ACHN (cell line): ENCODE measurements around the gene WDR37.

ENCODE experiments used
- DNase-seq: peaks from one replicate; pipeline ENCODE4 v3.0.0-alpha.2; 2015
- in situ Hi-C: cut with HindIII; loops from 2 replicates; pipeline ENCODE4 v1.10.0; 2017; ENCODE audit warnings: low sequenced_read_pairs, low pct_ligation_motif_present, low pct_unique_long_range_greater_than_20kb

The WDR37 gene

DNA sequence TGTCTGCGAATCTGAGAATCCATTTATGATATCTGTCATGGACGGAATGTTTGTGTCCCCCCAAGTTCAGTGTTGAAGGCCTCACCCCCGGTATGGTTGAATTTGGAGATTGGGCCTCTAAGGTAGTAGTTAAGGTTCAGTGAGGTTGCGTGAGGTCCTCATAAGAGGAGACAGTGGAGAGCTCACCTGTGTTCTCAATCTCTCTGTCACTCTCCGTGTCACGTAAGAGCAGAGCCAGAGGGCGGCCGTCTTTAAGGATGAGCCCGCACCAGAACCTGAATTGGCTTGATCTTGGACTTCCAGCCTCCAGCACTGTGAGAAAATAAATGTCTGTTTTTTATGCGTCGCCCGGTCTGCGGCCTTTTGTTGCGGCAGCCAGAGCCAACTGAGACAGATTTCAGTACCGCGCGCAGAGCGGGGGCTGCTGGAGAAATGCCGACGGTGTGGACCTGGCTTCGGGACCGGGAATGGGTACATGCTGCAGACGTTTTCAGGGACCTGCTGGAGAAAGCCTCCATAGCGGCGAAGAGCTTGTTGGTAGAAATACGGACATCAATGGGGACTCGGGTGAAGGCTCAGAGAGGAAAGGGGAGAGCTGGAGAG, 40.2 kb downstream of the WDR37 start:
- in situ Hi-C loops, result no loop called here
- no peak for DNase-seq

DNA sequence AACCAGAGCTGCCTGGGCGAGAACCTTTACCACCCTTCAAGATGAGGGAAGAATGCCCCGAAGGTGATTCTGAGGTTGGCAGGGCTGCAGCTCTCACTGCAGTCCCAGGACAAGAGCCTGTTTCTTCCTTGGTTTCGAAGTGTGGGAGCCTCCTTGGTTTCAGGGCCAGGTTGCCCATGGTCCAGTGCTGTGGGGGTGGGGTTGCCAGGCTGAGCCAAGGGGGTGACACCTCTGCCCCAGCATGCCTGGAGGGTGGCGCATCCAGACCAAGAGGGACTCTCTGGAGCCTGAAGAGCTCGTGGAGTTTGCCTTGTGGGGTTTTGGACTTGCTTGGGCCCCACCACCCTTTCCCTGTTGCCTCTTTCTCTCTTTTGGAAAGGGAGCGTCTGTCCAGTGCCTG, 41.3 kb downstream of the WDR37 start:
- no peak for DNase-seq
- in situ Hi-C loops, result no loop called here

DNA sequence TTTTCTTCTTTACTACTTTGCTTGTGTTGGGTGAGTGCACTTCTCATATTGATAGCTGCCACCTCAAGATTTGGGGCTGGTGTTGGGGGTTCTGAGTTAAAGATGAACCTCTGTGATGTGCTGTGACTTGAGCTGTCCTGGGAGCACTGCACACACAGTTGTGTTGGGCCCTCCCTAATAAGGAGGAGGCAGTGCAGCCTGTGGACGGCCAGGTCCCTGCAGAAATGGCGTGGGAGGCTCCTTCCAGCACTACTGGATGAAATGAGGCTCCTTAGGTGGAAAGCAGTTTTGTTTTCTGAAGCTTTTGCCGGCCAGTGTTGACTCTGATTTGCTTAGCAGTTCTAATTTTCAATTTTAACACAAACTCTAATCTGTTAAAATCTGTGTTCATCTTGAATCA, 44.0 kb downstream of the WDR37 start:
- in situ Hi-C loops, result no loop called here

DNA sequence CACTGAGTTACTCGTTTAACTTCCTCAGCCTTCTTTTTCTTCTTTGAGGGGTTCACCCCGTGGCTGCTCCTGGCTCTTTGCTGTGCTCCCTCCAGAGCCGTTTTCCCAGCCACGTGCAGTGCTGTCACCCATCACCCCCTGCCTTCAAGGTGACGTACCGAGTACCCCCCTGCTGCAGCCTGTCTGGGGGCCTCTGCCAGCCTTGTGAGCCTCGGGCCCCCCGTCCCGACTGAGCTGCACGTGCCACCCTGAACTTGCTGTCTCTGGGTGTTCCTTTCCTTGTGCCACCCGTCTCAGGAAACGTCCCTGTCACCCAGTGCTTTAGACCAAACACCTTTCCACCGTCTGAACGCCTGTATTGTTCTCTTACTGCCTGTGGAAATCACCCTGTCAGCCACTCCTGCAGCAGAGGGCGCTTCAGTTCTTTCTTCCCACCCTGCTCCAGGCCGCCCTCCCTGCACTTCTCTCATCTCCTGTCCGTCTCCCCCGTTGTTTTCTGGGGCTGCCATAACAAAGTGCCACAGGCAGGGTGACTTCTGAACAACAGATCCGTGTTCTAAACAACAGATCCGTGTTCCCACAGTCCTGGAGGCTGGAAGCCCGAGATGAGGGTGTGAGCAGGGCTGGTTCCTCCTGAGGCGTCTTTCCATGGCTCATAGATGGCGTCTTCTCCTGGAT, 44.6 kb downstream of the WDR37 start:
- no peak for DNase-seq

More for the DNA sequence above, 44.0 kb downstream of the WDR37 start:
- no peak for DNase-seq

DNA sequence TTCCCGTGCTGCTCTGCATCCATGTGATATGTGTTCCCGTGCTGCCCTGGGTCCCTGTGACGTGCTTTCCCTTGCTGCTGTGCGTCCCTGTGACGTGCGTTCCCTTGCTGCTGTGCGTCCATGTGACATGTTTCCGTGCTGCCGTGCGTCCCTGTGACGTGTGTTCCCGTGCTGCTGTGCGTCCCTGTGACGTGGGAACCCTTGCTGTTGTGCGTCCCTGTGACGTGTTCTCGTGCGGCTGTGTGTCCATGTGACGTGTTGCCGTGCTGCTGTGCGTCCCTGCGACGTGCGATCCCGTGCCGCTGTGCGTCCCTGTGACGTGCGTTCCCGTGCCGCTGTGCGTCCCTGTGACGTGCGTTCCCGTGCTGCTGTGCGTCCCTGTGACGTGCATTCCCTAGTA, 45.8 kb downstream of the WDR37 start:
- DNase-seq, result no peak
- in situ Hi-C loops, result no loop called here

More for the DNA sequence above, 44.6 kb downstream of the WDR37 start:
- in situ Hi-C loops, result no loop called here

DNA sequence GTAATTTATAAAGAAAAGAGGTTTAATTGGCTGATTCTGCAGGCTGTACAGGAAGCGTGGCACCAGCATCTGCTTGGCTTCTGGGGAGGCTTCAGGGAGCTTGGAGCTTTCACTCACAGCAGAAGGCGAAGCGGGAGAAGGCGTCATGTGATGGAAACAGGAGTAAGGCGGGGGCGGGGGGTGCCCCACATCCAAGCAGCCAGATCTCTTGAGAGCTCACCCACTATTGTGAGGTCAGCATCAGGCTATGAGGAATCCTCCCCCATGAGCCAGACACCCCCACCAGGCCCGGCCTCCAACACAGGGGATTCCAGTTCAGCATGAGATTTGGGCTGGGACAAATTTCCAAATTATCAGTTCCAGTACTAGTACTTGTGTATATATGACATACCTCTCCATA, 46.2 kb downstream of the WDR37 start:
- in situ Hi-C loops, result no loop called here
- no peak for DNase-seq

DNA sequence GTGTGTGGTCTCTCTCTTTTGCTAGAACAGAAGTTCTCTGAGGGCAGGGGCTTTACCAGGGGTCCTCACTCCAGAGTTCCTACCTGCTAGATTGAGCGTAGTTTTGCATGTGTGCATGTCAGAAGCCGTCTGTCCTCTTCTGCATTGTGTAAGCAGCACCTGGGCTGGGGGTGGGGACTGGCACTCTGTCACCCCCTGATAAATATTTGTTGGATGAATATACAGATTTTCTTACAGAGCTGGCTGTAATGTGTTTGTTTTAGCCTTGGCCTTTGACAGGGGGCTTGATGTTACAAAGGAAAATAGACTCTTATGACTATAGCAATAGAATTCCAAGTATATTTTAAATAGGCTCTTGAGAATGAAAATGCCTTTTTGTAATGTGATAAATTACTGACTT, 46.6 kb downstream of the WDR37 start:
- in situ Hi-C loops, result no loop called here

DNA sequence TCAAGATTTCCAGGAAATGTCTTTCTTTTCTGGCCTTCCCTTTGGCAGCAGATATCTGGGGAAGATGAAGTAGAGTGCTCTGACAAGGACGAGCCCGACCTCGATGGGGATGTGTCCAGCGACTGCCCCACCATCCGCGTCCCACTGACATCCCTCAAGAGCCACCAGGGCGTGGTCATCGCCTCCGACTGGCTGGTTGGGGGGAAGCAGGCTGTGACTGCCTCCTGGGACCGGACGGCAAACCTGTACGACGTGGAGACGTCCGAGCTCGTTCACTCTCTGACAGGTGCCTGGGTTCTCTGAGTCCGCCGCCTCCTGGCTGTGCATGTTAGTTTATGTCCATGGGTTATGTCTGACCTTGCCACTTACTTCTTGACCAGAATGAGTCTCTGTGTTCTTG, 47.4 kb downstream of the WDR37 start:
- in situ Hi-C loops, result no loop called here
- DNase-seq, result no peak

More for the DNA sequence above, 46.6 kb downstream of the WDR37 start:
- no peak for DNase-seq

DNA sequence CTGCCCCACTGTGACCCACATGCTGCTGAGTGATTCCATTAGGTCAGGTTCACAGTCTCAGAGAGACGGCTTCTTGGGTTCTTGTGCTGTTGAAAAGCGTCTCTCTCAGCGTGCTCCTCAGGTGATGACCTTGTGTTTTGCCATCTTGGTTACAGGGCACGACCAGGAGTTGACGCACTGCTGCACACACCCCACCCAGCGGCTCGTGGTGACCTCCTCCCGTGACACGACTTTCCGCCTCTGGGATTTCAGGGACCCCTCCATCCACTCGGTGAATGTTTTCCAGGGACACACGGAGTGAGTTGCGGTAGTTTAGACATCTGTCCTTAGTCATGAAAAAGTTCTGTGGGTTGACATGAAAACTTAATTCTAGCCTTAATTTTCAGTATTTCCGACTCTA, 48.8 kb downstream of the WDR37 start:
- in situ Hi-C loops, result no loop called here
- no peak for DNase-seq

DNA sequence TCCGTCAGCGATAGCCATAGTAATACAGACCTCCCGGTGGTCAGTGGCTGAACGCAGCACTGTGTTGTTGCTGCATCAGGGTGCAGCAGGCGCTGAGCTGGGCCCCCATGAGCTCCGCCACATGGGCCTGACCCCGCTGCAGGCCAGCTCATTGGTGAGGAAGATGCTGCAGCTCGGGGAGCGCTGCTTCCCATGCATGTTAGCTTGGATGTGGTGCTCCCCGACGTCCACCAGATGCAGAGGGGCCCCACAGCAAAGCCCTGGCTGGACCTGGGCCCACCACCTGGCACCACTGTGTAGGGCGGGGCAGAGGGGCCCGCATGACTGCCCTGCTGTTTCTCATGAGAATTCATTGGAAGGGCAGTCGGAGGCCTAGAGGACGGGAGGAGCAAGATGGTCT, 50.8 kb downstream of the WDR37 start:
- in situ Hi-C loops, result no loop called here

DNA sequence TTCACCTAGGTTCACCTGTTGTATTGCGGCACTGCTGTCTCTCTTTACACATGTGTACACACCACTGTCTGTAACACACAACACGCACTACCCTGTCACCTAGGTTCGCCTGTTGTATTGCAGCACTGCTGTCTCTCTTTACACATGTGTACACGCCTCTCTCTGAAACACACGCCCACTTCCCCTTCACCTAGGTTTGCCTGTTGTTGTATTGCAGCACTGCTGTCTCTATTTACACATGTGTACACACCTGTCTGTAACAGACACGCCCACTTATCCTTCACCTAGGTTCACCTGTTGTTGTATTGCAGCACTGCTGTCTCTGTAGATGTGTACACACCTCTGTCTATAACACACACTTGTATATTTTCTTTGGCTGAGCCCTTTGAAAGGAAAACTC, 51.5 kb downstream of the WDR37 start:
- DNase-seq, result no peak
- in situ Hi-C loops, result no loop called here

More for the DNA sequence above, 50.8 kb downstream of the WDR37 start:
- no peak for DNase-seq

DNA sequence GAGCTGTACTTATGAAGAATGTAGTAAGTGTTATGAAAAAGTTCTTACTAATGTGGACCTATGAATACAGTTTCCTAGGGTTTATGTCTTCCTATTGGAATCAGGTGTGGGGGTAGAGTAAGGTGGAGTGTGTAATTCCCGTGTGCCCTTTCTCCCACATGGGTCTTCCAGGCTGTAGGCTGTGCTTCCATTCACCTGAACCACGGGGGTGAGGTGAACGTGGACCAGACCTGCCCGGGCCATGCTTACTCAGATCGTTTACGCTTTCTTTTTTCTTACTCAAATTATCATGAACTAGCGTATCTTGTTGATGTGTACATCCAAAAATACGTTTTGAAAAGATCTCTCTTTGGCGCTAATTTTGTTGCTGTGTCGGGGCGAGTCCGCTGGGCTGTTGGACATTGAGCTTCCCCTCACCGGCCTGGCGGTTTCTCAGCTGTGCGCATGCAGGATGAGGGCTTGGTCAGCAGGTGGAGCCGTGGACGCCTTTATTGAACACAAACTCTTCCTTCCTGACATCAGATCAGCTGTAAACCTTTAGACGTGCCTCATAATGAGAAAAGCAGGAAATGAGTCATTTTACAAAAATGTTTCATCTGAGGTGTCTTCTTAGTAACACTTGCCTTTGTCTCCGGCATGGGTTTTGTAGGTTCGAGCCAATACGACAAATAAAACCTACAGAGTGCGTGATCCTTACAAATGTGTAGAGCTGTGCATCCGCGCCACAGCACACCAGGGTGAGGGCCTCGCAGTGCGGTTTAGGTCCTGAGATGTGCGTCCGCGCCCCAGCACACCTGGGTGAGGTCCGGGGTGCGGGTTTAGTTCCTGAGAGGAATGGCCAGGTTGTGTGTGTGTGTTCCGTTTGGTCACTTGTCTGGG, 53.8 kb downstream of the WDR37 start:
- in situ Hi-C loops, result no loop called here
- peak; percentile 78 for DNase-seq

DNA sequence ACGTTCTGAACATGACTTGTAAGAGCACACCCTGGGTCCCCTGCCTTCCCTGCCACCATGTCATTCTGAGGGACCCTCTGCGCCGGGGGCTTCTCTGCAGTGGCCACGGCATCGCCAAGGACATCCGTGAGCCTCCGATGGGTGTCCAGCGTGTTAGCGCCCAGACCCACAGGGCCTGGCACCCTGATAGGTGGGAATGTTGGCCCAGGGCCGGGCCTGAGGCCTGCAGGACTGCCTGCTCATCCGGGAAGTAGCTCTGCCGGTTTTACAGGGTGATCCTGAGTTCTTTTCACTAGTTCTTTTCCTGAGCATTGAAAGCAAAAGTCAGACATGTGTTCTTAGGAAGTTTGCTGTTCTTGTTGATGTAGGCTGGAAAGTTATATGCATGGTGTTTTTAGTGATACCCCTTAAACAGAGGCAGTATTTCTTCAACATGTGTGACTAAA, 54.5 kb downstream of the WDR37 start:
- in situ Hi-C loops, result no loop called here
- no peak for DNase-seq

DNA sequence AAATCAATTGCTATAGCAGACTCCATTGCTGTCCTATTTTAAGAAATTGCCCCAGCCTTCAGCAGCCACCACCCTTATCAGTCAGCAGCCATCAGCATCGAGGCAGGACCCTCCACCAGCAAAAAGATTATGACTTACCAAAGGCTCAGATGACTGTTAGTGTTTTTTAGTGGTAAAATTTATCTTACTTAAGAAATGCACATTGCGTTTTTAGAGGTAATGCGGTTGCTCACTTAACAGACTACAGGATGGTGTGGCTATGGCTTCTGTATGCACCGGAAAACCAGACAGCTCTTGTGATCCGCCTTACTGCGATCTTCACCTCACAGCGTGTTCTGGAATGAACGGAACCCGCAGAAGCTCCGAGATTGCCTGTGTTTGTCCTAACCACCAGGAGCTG, 58.1 kb downstream of the WDR37 start:
- no peak for DNase-seq
- in situ Hi-C loops, result no loop called here

DNA sequence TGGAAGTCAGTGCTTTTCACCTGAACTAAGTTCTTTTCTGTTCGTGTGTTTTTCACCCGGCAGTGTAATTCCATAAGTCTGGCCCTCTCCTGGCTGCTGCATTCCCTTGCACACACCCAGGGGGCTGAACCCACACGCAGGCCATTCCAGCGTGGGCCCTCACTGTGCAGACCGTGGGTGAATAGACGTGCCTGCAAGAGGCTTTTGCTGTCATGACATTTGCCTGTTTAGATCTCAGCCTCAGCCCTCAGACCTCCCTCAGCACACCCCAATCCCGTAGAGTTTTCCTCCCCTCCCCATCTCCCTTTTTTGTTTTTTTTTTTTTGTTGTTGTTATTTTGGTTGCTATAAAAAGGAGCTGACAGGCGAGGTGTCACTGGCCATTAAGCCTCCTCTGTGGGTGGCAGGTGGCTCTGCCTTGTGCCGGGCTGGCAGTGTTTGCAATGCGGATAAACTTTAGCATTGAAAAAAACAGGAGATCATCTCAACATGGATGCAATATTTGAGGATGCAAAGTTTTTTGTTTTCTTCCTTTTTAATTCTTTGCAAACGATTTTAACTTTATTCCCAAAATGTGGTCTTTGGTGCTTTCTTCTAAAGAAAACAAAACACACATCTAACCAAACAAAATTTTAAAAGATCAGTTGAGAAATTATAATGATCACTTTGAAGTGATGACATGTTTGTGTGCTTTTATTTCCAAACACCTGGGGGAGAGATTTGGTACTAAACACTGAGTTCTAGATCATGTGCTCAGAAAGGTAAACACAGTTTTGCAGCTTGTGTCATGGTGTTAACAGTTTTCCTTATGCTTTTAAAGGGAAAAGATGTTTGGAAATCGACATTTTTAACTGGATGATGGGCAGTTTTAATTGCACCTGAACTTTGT, 58.8 kb downstream of the WDR37 start:
- in situ Hi-C loops, result no loop called here
- no peak for DNase-seq

DNA sequence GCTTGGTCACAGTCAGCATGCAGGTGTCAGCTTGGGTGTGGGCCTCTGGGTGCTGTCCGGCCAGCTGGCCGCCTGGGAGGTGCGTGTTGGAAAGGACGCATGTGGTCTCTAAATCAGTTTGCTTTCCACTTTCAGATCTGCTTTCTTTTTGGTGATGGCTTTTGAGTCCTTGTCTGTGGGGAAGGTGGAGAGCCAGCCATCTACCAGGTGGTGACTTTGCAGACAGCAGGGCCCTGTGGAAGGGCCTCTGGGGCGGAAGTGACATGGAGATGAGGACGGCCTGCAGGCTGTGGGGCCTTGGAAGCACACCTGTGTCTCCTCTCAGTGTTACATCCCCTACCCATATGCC, 59.4 kb downstream of the WDR37 start:
- in situ Hi-C loops, result no loop called here
- DNase-seq, result no peak

DNA sequence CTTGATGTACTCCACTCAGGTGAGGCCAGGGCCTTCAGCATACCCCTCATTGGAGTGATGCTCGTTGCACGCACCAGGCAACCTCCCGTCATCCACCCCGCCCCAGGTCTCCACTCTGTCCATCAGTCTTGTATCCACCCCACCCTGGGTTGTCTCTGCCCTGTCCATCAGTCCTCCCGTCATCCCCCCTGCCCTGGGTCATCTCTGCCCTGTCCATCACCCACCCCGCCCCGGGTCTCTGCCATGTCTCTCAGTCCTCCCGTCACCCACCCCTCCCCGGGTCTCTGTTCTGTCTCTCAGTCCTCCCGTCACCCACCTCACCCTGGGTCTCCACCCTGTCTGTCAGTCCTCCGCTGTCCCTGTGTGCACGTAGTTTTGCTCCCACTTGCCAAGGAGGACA, 59.9 kb downstream of the WDR37 start:
- in situ Hi-C loops, result no loop called here
- DNase-seq, result no peak

DNA sequence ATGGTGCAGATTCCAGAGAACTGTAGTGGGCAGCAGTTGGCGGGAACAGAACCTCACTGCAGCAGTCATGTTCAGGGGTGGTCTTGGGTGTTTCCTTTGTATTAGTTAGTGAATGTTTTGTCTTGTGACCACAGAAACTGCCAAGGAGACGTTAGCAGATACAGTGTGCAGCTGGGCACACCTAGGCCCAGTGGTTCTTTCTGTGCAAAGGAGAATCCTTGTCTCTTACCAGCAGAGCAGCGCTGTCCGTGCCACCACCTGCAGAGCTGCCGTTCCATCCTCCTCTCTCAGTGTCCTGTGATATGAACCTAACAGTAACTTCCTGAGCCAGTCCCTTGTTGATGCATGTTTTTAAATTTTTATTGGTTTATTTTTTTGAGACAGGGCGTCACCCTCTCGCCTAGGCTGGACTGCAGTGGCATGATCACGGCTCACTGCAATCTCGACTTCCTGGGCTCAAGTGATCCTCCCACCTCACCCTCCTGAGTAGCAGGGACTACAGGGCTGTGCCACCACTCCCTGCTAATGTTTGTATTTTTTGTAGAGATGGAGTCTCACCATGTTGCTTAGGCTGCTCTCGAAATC, 60.6 kb downstream of the WDR37 start:
- no peak for DNase-seq
- in situ Hi-C loops, result no loop called here
